GM19023 (cell line): Measurements from ENCODE around the gene CCDC179.

Experiments
- ATAC-seq: cut with Tn5 transposase; IDR thresholded peaks from one replicate; pipeline ENCODE4 v1.9.1; 2021; ENCODE audit warnings: mild to moderate bottlenecking, moderate library complexity; ENCODE audit not compliant: unreplicated experiment

The CCDC179 gene

GRCh38 chr11:22808571-22809197, 51.6 kb downstream of the CCDC179 start:
- peak; percentile 13 for ATAC-seq

- ATAC-seq = peak; percentile 89
These were observed 52.3 kb downstream of the CCDC179 start for GRCh38 chr11:22807855-22808570.

GRCh38 chr11:22807391-22807790, 52.9 kb downstream of the CCDC179 start:
- ATAC-seq = no peak

- ATAC-seq = no peak
These were observed 57.4 kb downstream of the CCDC179 start for GRCh38 chr11:22802861-22803260.

GRCh38 chr11:22800482-22800881, 59.8 kb downstream of the CCDC179 start:
- ATAC-seq = no peak

- no peak for ATAC-seq
These were observed 61.4 kb downstream of the CCDC179 start for GRCh38 chr11:22798901-22799300.

- no peak for ATAC-seq
These were observed 63.2 kb downstream of the CCDC179 start for GRCh38 chr11:22797047-22797446.
